HTERT RPE-1 (cell line): ENCODE results near the gene TDRD9.

ENCODE experiments used
- in situ Hi-C: fragments of 300-500 bp; cut with MboI; formaldehyde crosslinking; loops from 4 replicates; pipeline ENCODE4 v1.14.3; 2020; ENCODE audit warnings: low sequenced_read_pairs

TDRD9 gene

GRCh38 chr14:104100171-104101085 is 172.2 kb downstream of the TDRD9 start:
- in situ Hi-C loops = no loop called here

GRCh38 chr14:104101086-104101621 is 172.9 kb downstream of the TDRD9 start:
- in situ Hi-C loops = no loop called here

- in situ Hi-C loops = no loop called here
These were observed 173.5 kb downstream of the TDRD9 start for GRCh38 chr14:104101651-104102281.
